NOMO-1 treated with DMSO at 0.1 percent for 48 hours (cell line): Measurements from ENCODE around the gene BMP7.
"Not testable (repeated sequence)": the region's sequence is repeated elsewhere in the genome, so short reads cannot be mapped to it uniquely, and the experiment has no call there.

ENCODE experiments used
- DNase-seq: peaks from one replicate; lab custom pipeline; 2025; ENCODE audit not compliant: unreplicated experiment; lab: John Stamatoyannopoulos, UW

The BMP7 gene

GRCh38 chr20:57195023-57195422 is 71.4 kb downstream of the BMP7 start:
- DNase-seq: no peak

GRCh38 chr20:57194154-57194553 is 72.3 kb downstream of the BMP7 start:
- DNase-seq: no peak

GRCh38 chr20:57193094-57193493 is 73.3 kb downstream of the BMP7 start:
- no peak for DNase-seq

- DNase-seq: no peak
These were observed 74.1 kb downstream of the BMP7 start for GRCh38 chr20:57192311-57192710.

DNA sequence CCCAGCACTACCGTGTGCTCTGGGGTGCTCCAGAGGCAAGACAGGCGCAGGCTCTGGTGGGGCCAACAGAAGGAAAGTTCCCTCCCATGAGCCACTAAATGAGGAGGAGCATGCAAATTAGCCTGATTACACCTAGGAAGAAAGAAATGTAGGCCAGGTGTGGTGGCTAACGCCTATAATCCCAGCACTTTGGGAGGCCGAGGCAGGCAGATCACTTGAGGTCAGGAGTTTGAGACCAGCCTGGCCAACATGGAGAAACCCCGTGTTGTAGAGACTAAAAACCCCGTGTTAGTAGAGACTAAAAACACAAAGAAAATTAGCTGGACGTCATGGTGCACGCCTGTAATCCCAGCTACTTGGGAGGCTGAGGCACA is 75.2 kb downstream of the BMP7 start:
- DNase-seq: not testable (repeated sequence)

GRCh38 chr20:57190536-57191264 is 75.7 kb downstream of the BMP7 start:
- DNase-seq: no peak

DNA sequence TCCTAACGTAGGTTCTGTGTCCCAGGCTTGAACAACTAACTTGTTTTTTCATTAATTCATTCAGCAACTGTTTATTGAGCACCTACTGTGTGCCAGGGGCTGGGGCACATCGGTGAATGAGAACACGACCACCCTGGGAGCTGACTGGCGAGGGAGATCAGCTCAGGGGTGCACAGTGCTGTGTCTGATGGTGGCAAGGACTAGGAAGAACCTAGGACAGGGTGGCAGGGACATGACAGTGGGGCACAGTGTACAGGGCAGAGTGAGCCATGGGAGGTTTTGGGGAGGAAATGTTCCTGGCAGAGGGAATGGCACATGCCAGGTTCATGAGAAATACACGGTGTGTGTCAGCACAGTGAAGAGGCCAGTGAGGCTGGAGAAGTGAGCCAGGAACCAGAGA is 76.7 kb downstream of the BMP7 start:
- DNase-seq: no peak

GRCh38 chr20:57188576-57189079 is 77.8 kb downstream of the BMP7 start:
- no peak for DNase-seq

- DNase-seq: no peak
These were observed 78.4 kb downstream of the BMP7 start for GRCh38 chr20:57188056-57188455.

GRCh38 chr20:57187068-57187634 is 79.3 kb downstream of the BMP7 start:
- no peak for DNase-seq

DNA sequence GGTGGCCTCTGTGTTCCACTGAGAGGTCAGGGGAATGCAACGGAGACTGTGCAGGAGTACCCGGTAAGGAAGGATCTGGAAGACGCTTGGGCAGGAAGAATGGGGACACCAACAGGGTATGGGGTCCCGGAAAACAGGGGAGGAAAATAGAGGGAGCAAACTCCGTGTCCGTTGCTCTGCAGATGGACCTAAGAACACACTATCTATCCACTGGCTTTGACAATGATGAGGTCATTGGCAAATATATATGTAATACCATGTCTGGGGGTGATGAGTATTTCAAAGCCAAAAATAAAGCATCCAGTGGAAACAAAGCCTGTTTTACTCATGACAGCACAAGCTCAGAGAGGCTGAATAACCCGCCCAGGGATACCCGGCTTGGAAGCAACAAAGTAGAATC is 80.2 kb downstream of the BMP7 start:
- no peak for DNase-seq

GRCh38 chr20:57185188-57185743 is 81.2 kb downstream of the BMP7 start:
- DNase-seq: no peak

DNA sequence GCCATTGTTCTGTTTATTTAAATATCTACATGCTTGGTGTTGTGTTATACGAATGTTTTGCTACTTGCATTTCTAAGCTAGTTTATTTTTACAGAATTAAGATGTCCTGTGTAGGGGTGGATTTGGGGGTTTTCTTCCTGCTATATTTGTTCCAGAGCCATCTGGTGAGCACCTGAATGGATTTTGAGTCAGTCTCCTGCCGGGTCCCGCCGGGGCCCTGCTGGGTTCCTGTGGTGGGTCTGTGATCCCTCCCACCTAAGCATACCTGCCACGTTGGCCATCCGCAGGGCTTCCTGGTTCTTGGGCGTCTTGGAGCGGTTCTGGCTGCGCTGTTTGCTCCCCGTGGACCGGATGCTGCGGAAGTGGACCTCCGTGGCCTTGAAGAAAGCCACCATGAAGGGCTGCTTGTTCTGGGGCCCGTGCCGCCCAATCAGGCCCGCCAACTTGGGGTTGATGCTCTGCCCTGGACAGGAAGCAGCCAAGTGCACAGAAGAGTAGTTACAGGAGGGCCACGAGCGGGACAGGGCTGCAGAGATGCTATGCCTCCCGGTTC is 82.9 kb downstream of the BMP7 start:
- no peak for DNase-seq

GRCh38 chr20:57181639-57182038 is 84.8 kb downstream of the BMP7 start:
- DNase-seq: no peak

DNA sequence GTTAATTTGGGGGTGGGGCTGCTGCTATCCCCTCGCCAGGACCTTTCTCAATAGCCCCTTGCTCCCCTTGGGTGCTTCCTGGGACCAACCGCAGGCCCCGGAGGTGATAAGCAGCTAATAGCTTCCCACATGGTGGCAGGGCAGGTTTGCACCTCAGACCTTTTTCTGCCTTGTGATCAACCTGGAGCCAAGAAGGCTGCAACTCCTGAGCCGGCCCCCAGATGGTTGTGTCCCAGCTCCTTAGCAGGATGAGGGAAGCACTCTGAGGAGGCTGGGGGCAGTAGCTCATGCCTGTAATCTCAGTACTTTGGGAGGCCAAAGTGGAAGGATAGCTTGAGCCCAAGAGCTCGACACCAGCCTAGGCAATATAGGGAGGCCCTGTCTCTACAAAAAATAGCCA is 85.5 kb downstream of the BMP7 start:
- no peak for DNase-seq

DNA sequence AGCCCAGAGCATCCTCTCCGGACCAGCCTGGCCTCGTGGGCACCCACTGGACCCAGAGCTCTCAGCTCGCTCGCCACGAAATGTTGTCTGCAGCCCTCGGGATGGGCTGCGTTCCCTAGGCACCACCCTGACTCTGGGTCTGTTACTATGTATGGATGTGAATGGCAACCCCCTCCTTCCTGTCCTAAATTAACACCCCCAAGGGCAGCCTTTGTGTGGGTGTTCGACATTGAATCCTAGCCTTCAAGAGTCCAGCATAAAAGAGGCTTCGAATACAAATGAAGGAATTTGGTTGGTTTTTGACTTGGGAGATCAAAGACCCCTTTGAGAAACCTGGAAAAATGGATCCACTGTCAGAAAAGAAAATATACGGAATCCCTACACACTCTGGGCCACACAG is 86.1 kb downstream of the BMP7 start:
- no peak for DNase-seq

DNA sequence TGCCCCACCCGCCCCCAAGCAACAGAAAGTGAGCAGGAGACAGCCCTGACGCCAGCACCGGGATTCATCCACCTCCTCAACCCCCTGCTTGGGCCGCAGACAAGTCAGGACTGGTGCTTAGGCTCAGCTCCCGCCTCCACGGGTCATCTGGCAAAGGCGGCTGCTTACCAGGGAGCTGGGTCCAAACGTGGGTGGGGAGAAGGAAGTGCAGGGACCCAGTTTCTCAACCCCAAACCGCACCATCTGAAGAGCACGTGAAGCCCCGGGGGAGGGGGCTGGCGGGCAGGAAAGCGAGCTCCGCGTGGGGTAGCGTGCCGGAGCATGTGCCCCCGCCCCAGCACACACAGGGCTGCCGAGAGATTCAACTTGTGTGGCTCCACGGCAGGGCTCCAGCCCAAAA is 87.2 kb downstream of the BMP7 start:
- DNase-seq: no peak

DNA sequence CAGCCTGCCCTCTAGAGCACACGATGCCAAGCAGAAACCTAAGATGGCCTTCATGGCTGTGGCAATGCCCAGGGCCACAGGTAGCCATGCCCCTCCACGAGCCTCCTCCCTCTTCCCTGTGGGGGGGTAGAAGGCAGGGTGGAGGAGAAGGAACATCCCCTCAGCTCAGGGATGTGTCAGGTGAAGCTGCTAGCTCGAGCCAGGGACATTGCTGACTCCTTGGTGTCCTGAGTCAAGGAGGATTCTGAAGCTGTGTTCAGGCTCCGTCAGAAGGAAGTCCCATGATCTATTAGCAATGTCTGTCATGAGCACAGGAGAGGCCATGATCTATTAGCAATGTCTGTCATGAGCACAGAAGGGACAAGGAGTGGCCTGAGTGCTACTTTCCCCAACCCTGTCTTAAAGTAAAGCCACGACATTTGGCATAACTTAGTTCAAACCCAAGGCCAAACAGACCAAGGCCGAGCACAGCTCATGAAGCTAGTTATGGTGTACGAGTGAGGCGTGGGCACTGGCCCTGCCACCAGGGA is 87.8 kb downstream of the BMP7 start:
- DNase-seq: no peak

DNA sequence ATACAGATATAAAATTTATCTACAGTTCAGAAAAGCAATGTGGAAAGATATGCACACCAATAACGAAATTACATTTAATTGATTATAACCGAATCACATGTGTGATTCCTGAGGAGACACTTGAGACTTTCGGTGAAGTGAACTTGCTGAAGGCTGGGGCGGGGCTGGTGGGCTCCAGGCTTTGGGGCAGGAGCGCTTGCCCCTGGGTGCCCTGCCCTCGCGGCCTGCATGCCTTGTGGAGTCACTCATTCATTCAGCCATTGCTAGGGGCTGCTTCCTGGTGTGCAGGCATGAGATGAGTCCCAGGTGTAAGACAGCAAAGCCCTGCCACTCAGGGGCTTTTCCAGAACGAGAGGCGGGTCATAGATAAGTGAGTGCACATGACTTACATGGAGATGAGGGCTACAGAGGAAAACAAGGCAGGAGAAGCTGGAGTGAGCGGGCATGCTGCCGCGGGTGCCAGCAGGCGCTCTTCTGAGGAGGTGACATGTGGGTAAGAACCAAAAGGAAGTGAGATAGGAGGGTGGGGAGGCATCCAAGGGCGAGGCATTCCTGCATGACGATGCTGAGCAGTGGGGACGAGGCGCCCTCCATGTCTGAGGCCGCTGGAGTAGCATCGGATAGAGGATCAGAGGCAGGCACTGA is 88.7 kb downstream of the BMP7 start:
- no peak for DNase-seq

DNA sequence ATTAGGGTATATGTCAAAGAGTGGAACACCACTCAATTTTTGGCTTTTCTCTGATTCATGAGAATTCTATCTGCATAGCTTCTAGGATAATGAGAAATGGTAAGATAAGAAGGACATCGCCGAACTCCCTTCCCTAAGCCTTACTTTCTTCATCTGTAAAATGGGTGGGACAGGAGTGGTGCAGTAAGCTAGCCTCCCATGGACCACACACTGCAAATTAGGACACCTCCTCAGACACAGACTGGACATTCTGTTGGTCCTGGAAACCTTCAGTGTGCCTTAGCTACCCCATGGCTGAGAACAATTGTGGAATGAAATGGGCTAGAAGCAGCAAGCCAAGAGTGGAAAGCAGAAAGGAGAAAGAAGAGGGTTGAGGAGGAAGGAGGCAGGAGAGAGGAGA is 89.6 kb downstream of the BMP7 start:
- DNase-seq: no peak

DNA sequence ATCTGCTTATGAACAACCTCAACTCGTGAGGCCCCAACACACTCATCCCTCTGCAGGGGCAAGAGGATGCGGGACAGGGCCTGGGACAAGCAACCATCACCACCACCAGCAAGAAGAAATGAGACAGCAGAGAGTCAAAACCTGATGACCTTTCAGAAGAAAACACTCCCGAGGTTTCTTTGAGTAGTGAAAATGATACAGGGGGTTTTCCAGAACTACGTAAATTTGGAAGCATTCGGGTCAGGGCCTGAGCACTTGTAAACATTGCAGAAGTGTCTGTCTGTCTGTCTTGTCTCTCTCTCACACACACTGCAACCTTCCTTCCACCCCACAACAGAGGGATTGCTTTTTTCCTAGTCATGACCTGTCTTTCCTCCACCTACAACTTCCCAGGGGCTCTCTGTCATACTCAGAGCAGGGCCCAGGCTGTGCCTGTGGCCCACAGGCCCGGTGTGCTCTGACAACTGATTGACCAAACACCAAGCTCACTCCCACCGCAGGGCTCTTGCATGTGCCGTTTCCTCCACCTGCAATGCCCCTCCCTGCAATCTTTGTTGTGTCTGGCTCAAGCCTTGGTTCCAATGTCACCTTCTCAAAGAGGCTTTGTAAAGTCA is 90.9 kb downstream of the BMP7 start:
- no peak for DNase-seq
